Measurements from ENCODE around the gene CERKL.

The CERKL gene

DNA sequence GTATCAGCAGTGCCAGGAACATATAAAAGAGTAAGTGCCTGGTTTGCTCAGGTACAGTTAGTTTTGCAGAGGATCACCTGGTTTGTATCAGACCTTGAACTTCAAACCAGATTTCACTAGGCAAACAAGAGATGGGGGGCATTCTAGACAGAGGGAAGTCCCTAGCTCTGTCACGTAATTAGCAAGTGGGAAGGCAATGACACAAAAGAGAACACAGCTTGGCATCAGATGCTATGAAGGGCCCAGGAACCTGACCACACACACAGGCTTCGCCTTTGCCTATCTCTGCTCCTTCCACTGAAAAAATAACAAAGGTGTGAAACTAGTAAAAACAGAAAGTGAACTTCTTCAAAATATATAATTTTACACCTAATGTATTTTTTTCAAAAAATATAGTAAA, 62.6 kb downstream of the CERKL start:
- no peak overlapping the region for H3K4me3 ChIP-seq (ENCODE audit: low read length)
- DNase-seq (ENCODE audit: low read depth, low spot score) = no peak

DNA sequence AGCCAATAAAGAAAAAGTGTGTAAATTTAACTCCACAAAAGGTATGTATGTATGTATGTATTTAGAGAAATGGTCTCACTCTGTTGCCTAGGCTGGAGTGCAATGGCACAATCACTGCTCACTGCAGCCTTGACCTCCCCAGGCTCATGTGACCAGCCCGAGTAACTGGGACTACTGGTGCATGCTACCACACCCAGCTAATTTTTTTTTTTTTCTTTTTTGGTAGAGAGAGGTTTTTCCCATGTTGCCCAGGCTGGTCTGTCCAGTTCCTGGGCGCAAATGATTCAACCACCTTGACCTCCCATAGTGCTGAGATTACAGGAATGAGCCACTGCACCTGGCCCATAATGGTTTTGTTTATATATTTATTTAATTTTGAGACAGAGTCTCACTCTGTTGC, 67.1 kb downstream of the CERKL start:
- H3K4me3 ChIP-seq (ENCODE audit: low read length) = no peak overlapping the region
- DNase-seq (ENCODE audit: low read depth, low spot score) = no peak

DNA sequence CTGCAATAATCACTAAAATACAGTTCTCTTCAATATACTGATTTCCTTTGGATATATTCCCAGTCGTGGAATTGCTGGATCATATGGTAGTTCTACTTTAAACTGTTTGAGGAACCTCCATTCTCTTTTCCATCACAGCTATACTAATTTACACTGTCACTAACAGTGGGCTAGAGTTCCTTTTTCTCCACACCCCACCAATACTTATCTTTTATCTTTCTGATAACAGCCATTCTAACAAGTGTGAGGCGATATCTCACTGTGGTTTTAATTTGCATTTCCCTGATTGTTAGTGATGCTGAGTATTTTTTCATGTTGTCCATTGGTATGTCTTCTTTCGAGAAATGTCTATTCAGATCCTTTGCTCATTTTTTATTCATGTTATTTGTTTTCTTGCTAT, 68.4 kb downstream of the CERKL start:
- H3K4me3 ChIP-seq (ENCODE audit: low read length) = no peak overlapping the region
- no peak for DNase-seq (ENCODE audit: low read depth, low spot score)

DNA sequence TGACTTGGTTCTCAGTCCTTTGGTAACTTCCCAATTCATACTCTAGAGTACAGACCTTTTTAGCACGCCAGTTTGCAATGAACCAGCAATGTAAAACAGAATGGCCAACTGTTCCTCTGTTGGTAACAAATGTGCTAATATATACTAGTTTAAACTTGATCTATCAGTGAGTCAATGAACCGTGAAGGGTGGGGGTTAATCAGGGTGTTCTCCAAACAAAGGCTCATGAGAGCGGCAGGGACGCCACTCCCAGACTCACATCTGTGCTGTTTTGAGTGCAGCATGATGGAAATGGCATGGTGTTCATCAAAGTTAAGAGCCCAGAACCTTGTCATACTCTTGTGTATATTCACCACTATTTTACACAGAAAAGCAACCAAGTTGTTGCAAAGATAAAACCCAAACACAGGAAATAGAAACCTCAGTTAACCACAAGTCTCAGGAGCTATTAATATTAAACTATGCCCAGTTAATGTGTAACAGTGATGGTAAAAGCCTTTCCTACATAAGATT, 70.3 kb downstream of the CERKL start:
- DNase-seq (ENCODE audit: low read depth, low spot score) = peak; percentile 46
- no peak overlapping the region for H3K4me3 ChIP-seq (ENCODE audit: low read length)

- DNase-seq (ENCODE audit: low read depth, low spot score) = no peak
- no peak overlapping the region for H3K4me3 ChIP-seq (ENCODE audit: low read length)
Observed at GRCh38 chr2:181585732-181586131, 71.2 kb downstream of the CERKL start.

- H3K4me3 ChIP-seq (ENCODE audit: low read length) = no peak overlapping the region
- DNase-seq (ENCODE audit: low read depth, low spot score) = no peak
Observed at GRCh38 chr2:181581534-181581933, 75.4 kb downstream of the CERKL start.

DNA sequence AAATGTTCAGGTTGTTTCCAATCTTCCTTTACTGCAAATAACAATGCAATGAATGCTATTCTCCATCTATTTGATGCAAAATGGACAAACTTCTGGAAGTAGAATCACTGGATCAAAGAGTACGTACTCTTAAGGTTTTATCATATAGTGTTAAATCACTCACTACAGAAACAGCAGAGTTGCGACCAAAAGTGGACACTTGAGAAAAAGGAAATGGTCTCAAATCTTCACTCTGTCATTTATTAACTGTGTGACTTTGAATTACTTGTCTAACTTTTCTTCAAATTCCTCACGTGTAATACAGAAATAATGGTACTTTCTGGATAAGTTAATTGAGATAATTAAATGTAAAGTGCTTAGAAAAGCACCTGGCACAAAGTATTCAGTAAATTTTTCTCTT, 78.1 kb downstream of the CERKL start:
- no peak overlapping the region for H3K4me3 ChIP-seq (ENCODE audit: low read length)
- no peak for DNase-seq (ENCODE audit: low read depth, low spot score)

DNA sequence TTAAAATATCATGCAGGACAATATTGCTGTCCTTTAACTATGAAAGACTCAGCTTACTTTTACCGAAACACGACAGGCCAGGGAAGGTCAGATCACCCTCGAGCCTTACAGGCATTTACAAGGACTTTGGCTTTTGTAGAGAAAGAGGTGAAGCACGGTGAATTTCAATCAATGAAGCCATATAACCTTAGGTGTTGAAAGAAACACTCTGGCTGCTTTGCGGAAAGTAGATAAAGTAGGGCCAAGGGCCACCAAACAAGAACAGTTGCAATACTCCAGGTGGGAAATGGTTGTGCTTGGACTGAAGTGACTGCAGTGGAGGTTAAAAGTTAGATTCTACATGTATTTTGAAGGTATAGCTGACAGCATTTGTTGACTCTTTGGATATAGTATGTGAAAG, 80.5 kb downstream of the CERKL start:
- DNase-seq (ENCODE audit: low read depth, low spot score) = no peak
- H3K4me3 ChIP-seq (ENCODE audit: low read length) = no peak overlapping the region

GRCh38 chr2:181575650-181576025, 81.3 kb downstream of the CERKL start:
- DNase-seq (ENCODE audit: low read depth, low spot score) = no peak
- no peak overlapping the region for H3K4me3 ChIP-seq (ENCODE audit: low read length)

GRCh38 chr2:181575024-181575649, 81.8 kb downstream of the CERKL start:
- H3K4me3 ChIP-seq (ENCODE audit: low read length) = no peak overlapping the region
- no peak for DNase-seq (ENCODE audit: low read depth, low spot score)

DNA sequence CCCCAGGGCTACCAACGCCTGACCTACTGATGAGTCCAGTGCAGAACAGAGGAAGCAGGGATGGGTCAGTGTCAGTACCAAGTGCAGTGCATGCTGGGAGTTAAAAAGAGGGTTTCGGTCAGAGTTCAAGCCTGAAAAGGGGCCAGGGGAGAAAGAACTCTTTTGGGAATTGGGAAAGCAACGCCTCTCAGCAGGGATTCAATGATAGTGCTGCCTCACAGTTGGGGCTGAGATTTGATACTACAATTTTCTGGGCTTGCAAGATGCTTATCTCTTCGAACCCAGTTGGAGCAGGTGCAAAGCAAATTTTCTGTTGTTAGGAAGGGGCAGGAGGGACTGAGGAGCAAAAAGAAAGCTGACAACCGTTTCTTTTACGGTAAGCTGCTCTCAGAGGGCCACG, 82.6 kb downstream of the CERKL start:
- DNase-seq (ENCODE audit: low read depth, low spot score) = no peak
- H3K4me3 ChIP-seq (ENCODE audit: low read length) = no peak overlapping the region

GRCh38 chr2:181573140-181573736, 83.7 kb downstream of the CERKL start:
- H3K4me3 ChIP-seq (ENCODE audit: low read length) = no peak overlapping the region
- DNase-seq (ENCODE audit: low read depth, low spot score) = peak; percentile 21

- H3K4me3 ChIP-seq (ENCODE audit: low read length) = no peak overlapping the region
- DNase-seq (ENCODE audit: low read depth, low spot score) = peak; percentile 22
Observed at GRCh38 chr2:181570833-181571661, 85.9 kb downstream of the CERKL start.

GRCh38 chr2:181570059-181570458, 86.8 kb downstream of the CERKL start:
- DNase-seq (ENCODE audit: low read depth, low spot score) = no peak
- no peak overlapping the region for H3K4me3 ChIP-seq (ENCODE audit: low read length)

- H3K4me3 ChIP-seq (ENCODE audit: low read length) = no peak overlapping the region
- DNase-seq (ENCODE audit: low read depth, low spot score) = no peak
Observed at GRCh38 chr2:181566334-181567032, 90.4 kb downstream of the CERKL start.

GRCh38 chr2:181563101-181563692, 93.7 kb downstream of the CERKL start:
- H3K4me3 ChIP-seq (ENCODE audit: low read length) = no peak overlapping the region
- no peak for DNase-seq (ENCODE audit: low read depth, low spot score)

DNA sequence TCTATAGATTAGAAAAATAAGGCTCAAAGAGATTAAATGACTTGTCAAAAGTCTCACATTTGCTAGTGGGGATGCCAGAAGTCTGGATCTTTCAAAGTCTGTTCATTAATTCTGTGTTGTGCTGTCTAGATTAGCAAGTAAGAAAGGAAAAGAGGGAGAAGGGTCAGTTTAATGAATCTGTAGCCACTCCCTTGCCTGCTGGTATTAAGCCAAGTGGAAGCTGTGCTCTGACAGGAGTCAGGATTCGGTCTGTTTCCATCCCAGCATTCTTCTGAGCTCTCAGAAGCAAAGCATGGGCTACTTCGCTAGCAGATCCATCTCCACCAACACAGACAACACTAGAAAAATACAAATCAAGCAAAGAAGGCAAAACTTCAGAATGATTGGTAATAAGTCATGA, 98.5 kb downstream of the CERKL start:
- no peak overlapping the region for H3K4me3 ChIP-seq (ENCODE audit: low read length)
- no peak for DNase-seq (ENCODE audit: low read depth, low spot score)

DNA sequence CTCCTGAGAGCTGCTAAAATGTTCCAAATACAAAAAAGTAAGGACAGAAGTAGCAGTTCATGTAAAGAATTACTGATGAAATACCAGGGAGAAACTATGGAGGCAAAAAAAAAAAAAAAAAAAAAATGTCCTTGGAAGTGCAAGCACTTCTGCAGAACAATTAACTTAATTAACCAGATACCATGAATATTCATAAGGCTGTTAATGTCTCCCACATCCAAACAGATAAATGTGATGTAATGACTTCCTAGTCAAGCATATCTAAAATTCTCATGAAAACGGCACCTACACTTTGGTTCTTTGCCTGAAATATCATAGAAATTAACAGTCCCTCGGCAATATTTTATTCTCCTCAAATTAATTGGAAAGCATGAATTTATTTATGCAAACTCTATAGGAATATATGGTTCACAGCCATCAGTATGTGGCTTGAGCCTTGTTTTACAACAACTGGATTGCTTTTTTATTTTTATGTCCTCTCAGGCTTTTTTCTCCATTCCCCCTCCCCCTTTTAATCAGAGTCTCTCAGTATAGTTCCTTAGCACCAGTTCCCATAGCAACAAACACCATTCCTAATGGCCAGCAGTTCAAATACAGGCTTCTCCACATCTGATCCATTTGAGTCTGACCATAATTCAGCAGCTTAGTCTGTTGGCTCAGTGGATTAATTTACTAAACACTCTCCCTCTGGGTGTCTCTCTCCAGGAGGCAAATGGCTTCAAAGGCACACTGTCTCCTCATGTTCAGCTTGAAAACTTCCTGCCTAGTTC, 102.7 kb downstream of the CERKL start:
- no peak for DNase-seq (ENCODE audit: low read depth, low spot score)
- no peak overlapping the region for H3K4me3 ChIP-seq (ENCODE audit: low read length)

GRCh38 chr2:181553244-181553643, 103.7 kb downstream of the CERKL start:
- H3K4me3 ChIP-seq (ENCODE audit: low read length) = no peak overlapping the region
- no peak for DNase-seq (ENCODE audit: low read depth, low spot score)
